Measurements from ENCODE around the gene ACRV1.

DNA sequence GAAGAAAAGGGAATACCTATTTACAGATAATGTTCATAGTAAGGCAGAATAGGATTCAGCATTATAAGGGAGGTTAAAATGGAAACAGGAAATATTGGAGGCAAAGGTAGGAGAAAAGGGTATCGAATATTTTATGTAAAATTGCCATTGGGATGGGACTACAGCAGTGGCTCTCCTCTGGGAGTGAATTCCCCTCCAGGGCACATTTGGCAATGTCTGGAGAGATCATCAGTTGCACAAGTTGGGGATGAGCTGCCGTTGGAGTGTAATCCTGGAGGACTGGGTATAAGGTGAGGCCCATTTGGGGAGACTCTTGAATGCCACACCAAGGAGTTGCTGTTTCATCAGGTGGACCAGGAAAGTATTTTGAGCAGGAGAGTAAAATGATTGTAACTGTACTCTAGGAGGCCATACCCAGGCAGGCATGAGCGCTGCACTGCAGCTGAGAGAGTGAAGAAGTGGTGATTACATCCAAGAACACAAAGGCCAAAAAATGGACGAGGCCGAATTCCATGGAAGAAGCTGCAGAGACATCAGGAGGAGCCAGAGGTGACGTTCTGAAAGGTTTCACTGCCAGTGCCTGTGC is 8.7 kb upstream of the ACRV1 start:
- TF ChIP-seq EZH2 (IDR thresholded peaks at IDR 0.05; ENCODE audit: borderline replicate concordance, low read length), result no peak
- TF ChIP-seq, protein P1, sequence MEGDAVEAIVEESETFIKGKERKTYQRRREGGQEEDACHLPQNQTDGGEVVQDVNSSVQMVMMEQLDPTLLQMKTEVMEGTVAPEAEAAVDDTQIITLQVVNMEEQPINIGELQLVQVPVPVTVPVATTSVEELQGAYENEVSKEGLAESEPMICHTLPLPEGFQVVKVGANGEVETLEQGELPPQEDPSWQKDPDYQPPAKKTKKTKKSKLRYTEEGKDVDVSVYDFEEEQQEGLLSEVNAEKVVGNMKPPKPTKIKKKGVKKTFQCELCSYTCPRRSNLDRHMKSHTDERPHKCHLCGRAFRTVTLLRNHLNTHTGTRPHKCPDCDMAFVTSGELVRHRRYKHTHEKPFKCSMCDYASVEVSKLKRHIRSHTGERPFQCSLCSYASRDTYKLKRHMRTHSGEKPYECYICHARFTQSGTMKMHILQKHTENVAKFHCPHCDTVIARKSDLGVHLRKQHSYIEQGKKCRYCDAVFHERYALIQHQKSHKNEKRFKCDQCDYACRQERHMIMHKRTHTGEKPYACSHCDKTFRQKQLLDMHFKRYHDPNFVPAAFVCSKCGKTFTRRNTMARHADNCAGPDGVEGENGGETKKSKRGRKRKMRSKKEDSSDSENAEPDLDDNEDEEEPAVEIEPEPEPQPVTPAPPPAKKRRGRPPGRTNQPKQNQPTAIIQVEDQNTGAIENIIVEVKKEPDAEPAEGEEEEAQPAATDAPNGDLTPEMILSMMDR (IDR thresholded peaks at IDR 0.05; ENCODE audit: low read length), result no peak
